Endometrial microvascular endothelial cells (primary cell): ENCODE measurements around the gene RHOXF2B. TPM values are rescaled to one million over a fixed set of nuclear protein-coding genes. Genes with fewer than 3 reads are reported as not detected.
"Not testable (repeated sequence)": the region's sequence is repeated elsewhere in the genome, so short reads cannot be mapped to it uniquely, and the experiment has no call there.

ENCODE experiments used
- in situ Hi-C: cut with HindIII; loops from 2 replicates; pipeline ENCODE4 v1.10.0; 2017; ENCODE audit warnings: low sequenced_read_pairs, low pct_unique_long_range_greater_than_20kb; ENCODE audit errors: inconsistent ontology term
- total RNA-seq: library from RNA; depleted of rRNA; stranded (reverse); fragments of >200 nt; gene quantifications from one replicate; pipeline ENCODE4 v1.2.3, GENCODE V29; 2015; ENCODE audit errors: inconsistent ontology term

The RHOXF2B gene
- not detected for total RNA-seq

DNA sequence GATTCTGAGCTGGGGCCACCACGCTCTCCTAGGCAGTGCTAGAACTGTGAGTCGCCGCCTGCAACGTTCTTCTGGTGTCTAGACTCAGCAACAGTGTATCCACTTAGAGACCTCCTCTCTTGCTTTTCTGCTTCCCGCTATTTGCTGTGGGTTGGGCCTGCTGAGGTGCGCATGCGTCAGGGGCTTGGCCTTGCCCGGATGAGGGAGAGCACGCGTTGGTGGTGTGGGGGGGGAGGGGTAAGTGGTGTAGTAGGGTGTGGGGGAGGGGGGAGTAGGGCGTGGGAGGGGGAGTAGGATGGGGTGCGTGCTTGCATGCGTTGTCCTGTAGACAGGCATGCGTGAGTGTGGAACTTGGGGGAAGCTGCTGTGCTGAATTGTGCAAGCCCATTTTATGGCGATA is at the start of gene RHOXF2B:
Gene RHOXF2B, minus strand, starts transcription at position 101 of the 400 bp plus-strand sequence. CDS start 138 bp downstream, outside the sequence.
- in situ Hi-C loops = not testable (repeated sequence)

DNA sequence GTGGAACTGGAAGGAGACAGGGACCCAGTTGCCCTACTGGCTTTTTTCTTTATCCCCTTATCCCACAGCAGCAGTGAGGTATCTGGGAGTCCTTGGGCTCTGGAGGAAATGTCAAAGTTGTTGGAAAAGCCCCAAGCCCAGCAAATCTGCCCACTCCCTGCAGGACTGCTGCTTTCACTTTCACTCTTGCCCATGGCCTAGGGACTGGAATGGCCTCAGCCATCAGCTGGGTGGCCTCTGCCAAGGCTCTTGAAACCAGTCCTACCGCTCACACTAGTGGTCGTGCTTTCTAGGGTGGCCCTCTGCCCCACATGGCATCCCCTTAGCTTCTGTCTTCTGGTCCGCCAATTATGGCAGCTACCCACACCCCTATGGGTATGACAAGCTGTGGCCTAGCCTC is 48.0 kb upstream of the RHOXF2B start:
- in situ Hi-C loops = no loop called here

DNA sequence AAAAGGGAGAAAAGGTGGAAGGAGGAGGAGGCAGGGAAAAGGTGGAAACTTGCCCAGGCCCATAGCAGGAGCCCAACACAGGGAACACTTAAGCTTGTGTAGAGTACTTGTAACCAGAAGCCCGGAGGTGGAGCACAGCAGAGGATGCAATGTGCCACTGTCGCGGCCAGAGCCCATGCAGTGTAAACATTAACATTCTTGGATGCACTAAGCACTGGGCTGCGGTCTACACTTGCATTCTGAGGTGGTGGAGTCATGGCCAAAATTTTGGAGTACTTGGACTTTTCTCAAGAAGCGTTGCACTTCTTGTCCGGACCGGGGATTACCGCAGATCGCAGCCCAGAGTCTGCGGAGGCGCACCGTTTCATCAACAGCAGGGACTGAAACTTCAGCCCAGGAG is 42.7 kb upstream of the RHOXF2B start:
- in situ Hi-C loops = no loop called here

DNA sequence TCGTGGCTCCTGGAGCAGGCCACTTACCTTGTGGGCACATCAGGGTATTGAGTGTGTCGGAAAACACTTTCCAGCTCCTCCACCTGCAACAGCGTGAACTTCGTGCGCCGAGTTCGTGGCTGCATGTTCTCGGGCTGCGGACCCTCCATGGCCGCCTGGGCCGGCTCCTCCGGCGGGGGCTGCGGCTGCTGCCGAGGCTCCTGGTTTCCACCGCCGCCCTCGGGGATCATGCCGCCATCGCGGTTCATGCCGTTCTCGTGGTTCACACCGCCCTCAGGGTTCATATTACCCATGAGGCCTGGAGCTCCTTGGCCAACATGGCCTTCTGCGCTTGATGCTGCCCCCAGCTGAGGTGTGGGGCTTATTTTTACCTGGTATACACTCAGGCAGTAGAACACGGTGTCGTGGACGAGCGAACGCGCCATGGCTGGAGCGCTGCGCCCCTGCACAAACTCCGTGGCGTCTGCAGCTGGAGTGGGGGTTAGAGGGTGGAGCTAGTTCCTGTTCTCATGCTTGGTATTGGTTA is 38.0 kb upstream of the RHOXF2B start, which contains the start of gene RHOXF1:
Gene RHOXF1, minus strand, starts transcription at position 476 of the 526 bp plus-strand sequence. Its CDS starts 51 bp downstream, at position 425.
- in situ Hi-C loops = no loop called here

DNA sequence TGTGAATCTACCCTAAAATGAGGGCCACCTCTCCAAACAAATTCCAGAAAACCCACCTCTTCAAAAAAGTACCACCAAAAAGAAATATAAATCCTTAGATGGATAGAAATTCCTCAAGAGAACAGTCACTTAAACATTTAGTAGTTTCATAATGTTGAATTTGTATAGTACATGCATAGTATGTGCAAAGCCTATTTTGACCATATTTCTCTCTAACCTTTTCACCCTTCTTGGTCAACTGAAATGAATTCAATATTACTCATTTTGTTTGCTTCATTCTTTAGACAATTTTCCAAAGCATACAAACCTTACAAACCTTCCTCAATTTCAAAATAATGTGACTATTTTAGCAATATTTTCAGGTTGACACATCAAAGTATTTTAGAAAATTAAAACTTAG is 34.1 kb upstream of the RHOXF2B start:
- in situ Hi-C loops = no loop called here

DNA sequence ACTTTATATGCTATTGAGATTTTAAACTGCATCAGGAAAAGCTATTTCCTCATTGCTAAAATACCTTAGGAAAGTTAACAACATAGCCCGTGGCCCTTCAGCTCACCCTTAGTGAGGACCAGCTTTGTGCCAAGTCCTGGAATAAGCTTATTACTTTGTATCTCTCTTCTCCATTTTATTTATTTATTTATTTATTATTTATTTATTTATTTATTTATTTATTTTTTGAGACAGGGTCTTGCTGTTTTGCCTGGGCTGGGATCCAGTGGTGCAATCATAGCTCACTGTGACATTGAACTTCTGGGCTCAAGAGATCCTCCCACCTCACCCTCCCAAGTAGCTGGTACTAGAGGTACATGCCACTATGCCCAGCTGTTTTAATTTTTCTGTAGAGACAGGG is 31.9 kb upstream of the RHOXF2B start:
- in situ Hi-C loops = no loop called here

DNA sequence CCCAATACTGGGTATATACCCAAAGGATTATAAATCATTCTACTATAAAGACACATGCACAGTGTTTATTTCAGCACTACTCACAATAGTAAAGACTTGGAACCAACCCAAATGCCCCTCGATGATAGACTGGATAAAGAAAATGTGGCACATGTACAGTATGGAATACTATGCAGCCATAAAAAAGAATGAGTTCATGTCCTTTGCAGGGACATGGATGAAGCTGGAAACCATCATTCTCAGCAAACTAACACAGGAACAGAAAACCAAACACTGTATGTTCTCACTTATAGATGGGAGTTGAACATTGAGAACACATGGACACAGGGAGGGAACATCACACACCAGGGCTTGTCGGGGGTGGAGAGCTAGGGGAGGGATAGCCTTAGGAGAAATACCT is 27.2 kb upstream of the RHOXF2B start:
- in situ Hi-C loops = not testable (repeated sequence)

DNA sequence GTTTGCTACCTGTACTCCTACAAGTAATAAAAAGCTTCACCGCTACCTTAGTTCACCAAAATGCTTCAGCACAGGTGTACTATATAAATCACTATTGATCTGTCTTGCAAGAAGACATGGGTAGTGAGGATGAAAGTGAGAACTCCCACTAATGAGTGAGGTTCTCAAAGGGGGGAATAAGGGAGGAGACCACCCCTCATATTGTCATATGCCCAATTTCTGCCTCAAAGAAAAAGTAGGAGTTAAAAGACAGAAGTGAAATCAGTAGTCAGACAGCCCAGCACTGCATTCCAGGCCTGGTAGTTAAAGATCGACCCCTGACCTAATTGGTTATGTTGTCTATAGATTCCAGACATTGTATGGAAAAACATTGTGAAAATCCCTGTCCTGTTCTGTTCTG is 23.6 kb upstream of the RHOXF2B start:
- in situ Hi-C loops = not testable (repeated sequence)

DNA sequence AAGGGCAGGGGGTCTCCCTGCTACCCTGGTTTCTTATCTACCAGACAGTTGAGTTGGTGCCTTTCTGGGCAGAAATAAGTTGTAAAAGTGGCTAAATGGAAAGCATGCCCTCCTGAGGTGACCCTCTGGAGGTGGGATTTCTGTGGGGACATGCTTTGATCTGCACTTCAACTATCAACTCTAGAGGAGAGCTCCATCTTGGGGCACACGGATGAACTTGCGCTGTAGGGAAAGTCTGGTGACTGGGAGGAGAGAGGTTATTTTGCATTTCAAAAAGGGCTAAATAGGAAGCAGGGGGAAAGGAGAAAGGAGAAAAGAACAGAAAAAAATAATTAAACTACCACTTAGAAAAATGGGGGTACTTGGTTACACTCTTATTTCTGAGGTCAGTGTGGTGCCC is 12.7 kb upstream of the RHOXF2B start:
- in situ Hi-C loops = no loop called here

DNA sequence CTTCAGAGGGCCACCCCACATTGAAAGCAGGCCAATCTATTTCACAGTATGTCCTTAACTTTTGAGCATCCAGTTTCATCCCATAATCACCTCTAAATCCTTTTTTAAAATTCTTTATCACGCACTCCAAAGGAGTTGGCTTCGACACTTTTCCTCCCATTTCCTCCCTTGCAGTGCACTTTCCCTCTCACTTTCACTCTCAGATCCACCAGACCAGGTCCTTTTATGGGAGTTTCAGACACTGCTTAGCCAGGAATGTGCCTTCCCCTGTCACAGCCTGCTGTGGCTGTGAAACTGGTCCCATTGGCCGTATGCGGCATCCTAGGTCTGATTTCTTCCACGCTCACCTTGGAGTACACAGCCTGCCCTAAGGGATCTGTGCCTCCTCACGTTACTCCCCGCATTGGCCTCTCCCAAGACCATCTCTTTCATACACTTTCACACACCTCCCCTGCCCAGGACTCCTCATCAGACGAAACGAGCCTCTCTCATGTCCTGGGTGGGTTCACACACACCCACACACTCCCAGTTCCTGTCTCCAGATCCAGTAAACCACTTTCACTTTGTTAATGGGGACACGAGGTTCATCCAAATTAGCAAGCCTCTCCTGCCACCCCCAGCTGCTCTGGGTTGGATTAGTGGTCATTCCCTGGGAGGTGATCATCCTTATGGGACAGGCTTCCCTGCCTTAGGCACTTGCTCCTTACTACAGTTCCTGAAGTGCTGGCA is 10.0 kb upstream of the RHOXF2B start:
- in situ Hi-C loops = no loop called here

DNA sequence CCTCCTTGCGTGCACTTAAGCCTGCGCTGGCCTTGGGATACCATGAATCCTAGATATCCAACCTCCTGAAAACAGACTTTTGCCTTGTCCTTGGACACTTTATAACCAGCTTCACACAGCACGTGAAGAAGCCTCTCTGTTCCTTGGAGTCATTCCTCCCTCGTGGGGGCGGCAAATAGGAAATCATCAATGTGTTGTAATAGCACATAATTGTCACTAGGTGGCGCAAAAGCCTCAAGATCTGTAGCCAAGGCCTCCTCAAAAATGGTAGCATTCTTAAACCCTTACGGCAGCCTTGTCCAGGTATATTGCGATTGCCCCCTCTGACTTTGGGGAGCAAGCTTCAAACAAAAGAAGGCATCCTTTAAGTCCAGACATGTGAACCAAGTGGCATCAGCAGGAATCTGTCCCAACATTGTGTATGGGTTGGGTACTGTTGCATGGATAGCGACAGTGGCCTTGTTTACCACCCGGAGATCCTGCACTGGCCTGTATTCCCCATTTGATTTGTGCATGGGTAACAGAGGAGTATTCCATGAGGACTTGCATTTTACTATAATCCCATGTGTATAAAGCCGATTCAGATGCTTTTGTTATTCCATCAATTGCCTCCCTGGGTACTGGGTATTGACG is 8.2 kb upstream of the RHOXF2B start:
- in situ Hi-C loops = not testable (repeated sequence)

DNA sequence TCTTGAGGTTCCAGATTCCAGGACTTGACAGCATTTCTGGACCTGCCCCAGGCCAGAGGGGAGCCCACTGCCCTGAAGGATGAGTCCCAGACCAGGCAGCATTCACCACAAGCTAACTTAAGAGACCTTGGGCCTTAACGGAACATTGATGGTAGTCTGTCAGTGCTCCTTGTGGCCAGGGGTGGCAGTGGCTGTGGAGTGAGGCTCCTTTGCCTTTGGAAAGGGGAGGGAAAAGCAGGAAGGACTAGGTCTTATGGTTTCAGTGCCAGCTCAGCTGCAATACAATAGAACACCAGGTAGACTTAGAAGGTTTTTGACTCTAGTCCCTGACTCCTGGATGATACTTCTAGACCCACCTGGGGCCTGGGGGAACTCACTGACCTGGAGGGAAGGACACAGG is 11.3 kb downstream of the RHOXF2B start:
- in situ Hi-C loops = not testable (repeated sequence)

DNA sequence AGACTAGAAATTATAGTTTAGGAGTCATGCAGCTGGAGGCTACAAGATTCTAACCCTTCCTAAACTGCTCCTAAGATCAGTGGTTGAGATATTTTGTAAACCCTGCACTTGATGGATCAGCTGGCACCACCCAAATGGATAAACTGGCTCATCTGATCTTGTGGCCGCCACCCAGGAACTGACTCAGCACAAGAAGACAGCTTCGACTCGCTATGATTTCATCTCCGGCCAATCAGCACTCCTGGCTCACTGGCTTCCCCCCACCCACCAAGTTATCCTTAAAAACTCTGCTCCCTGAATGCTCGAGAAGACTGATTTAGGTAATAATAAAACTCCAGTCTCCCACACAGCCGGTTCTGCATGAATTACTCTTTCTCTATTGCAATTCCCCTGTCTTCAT is 34.8 kb downstream of the RHOXF2B start:
- in situ Hi-C loops = not testable (repeated sequence)

DNA sequence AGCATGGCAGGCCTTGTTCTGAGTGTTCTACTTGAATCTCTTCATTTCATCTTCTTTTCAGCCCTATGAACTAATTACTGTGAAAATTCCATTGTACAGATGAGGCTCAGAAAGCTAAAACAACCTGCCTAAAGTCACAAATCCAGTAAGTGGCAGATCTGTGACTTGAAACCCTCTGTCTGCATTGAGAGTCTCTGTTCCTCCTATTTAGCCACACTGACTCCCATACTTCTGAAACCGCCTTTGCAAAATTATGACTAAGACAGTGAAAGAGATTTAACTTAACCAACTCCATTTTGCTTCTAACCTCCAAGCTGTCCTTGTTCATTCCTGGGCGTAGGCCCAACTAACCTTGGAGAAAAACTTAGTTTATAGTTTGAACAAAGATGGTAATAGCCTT is 35.2 kb downstream of the RHOXF2B start:
- in situ Hi-C loops = not testable (repeated sequence)

DNA sequence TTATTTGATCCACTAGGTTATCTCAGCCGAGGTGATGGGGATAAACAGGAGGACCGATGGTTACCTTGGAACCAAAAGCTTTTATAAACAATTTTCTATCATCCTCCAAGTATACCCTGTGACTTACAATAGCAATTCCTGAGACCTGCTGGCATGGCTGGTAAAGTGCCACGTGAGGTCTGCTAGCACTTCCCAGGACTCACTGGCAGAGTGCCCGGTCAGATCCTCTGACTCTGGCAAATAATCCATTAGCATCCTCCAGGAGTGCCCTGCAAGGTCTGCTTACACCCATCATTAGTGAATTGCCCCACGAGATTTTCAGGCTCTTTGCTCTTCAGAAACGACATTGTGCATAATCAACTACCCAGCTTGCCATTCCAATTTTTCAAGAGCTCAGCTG is 37.3 kb downstream of the RHOXF2B start:
- in situ Hi-C loops = not testable (repeated sequence)

DNA sequence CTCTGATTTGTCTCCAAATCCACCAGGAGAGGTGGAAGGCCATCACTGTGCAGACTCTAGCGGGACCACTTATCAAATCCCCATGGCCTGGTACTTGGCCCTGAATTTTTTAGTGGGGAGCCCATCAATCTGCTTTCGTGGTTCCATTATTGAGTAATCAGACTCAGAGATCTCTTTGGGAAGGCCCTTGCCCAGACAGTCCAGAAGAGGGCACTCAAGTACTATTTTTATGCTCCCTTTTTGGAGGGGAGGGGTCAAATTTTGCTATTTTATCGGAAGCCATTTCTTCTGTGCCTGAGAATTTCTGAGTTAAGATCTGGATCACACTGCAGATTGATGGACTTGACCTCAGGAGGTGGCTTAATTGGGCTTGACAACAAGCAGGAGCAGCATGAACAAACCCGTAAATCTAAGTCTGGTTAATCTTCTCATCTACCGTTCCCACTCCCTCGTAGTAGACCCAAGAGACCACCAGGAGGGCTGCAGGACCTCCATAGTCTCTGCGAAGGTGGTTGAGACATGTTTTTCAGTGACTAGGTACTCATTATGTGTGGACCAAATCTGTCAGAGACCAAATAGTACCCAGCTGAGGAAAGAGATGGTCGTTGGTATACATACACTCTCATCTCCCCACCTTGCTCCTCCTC is 38.3 kb downstream of the RHOXF2B start:
- in situ Hi-C loops = not testable (repeated sequence)

DNA sequence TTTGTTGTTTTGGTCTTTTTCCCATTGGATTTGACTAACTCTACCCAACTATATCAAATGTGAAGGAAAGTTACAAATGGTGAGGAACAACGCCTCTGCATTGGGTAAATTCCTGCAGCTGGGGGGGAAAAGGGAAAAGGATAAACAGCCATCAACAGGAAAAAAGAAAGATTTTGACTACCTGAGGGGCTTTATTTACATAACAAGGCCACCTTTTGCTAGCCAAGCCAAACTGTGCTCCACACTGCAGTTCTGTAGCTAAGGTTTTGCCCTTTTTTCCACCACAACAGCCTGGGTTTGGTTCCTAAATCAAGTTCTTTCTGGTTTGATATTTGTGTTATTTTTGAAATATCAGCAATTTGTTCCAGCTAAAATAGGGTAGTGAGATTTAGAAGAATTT is 40.8 kb downstream of the RHOXF2B start:
- in situ Hi-C loops = no loop called here

DNA sequence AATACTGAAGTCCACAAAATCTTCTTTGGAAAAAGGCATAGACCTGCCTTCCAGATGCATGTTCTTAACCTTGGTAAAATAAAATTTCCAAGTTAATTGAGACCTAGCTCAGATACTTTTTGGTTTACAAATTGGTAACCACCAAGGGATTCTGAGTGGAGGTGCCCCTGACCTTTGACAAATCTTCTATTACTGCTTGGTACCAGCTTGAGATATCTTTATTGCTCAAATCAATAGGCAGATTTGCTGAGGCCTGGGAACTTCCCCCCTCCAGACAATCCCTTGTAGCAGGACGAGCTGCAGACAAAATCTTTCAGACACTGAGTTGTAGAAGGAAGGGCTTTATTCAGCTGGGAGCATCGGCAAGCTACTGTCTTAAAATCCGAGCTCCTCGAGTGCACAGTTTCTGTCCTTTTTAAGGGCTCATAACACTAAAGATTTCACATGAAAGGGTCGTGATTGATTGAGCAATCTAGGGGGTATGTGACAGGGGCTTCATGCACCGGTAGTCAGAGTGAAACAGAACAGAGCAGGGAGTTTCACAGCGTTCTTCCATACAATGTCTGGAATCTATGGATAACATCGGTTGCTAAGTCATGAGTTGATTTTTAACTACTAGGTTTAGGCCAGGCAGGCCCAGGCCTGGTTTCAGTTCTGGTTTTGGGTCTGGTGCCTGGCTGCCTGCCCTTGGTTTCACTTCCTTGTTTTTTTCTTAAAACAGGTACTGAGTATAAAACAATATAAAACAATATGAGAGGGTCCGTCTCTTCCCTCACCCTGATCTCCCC is 41.8 kb downstream of the RHOXF2B start:
- in situ Hi-C loops = not testable (repeated sequence)

DNA sequence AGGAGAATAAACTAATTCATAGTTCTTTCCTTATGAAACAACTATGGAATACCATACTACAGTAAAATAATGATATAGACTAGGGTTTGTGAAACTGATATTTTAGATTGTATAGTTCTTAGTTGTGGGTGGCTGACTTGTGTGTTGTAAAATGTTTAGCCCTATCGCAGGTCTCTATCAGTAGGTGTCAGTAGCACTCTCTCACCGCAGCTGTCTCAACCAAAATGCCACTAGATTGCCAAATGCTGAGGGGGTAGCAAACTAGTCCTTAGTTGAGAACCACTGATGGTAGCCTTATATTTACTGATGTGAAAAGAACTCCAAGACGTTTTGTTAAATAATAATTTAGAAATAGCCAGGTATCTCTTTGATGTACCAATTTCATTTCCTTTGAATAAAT is 48.1 kb downstream of the RHOXF2B start:
- in situ Hi-C loops = no loop called here
